H1 (cell line): Measurements from ENCODE around the gene PARD3.

Source experiments
- CBX5 ChIP-seq: fragments of 300-800, 300-1000 bp; sonication (generic); IDR thresholded peaks from 2 replicates; pipeline ENCODE4 v1.7.1; 2016; ENCODE audit warnings: antibody characterized with exemption, low read length, low read depth
- CBX8 ChIP-seq: fragments of 300-800, 300-1000 bp; sonication (generic); IDR thresholded peaks from 2 replicates; pipeline ENCODE4 v1.7.1; 2016; ENCODE audit warnings: low read depth, low read length, borderline replicate concordance
- CEBPB ChIP-seq: IDR thresholded peaks from 2 replicates; pipeline ENCODE4 v1.6.1; 2012; ENCODE audit warnings: low read depth, low read length
- CHD2 ChIP-seq: IDR thresholded peaks from 2 replicates; pipeline ENCODE4 v1.6.1; 2012; ENCODE audit warnings: low read length, improper control_type of control experiment
- CTCF ChIP-seq, 3 experiments: IDR thresholded peaks; 1 replicate in 2 of 3; 2 replicates in 1 of 3; pipeline versions ENCODE4 v1.5.1 to v1.6.1; 2011; ENCODE audit warnings: low read length in 3 of 3, mild to moderate bottlenecking in 3 of 3, inconsistent platforms in 2 of 3, low read depth in 1 of 3, moderate library complexity in 1 of 3; ENCODE audit not compliant: insufficient read depth in 1 of 3; ENCODE audit errors: control extremely low read depth in 1 of 3
- EP300 ChIP-seq, 2 experiments: IDR thresholded peaks; 1 replicate in 1 of 2; 2 replicates in 1 of 2; pipeline ENCODE4 v1.6.1; 2011 to 2012; ENCODE audit warnings: low read depth in 2 of 2, low read length in 2 of 2, mild to moderate bottlenecking in 2 of 2, borderline replicate concordance in 1 of 2, inconsistent platforms in 1 of 2, moderate library complexity in 1 of 2
- RAD21 ChIP-seq, 2 experiments: IDR thresholded peaks in 1 of 2; conservative IDR thresholded peaks in 1 of 2; 2 replicates each; pipeline ENCODE4 v1.6.1; 2011; ENCODE audit warnings: low read depth in 2 of 2, low read length in 2 of 2, improper control_type of control experiment in 1 of 2, inconsistent platforms in 1 of 2, mild to moderate bottlenecking in 1 of 2, moderate library complexity in 1 of 2
- RBBP5 ChIP-seq: IDR thresholded peaks from 2 replicates; pipeline ENCODE4 v1.7.1; 2012; ENCODE audit warnings: low read depth, mild to moderate bottlenecking, inconsistent platforms, low read length, moderate library complexity, borderline replicate concordance
- TAF1 ChIP-seq: IDR thresholded peaks from 2 replicates; pipeline ENCODE4 v1.6.1; 2011; ENCODE audit warnings: mild to moderate bottlenecking, low read depth, low read length
- TAF7 ChIP-seq: optimal IDR thresholded peaks from 2 replicates; pipeline ENCODE3; 2011; ENCODE audit warnings: low read depth, mild to moderate bottlenecking, inconsistent platforms, low read length, moderate library complexity, borderline replicate concordance
- TBP ChIP-seq: IDR thresholded peaks from 2 replicates; pipeline ENCODE4 v1.6.1; 2011; ENCODE audit warnings: low read depth, low read length, improper control_type of control experiment
- YY1 ChIP-seq: IDR thresholded peaks from 2 replicates; pipeline ENCODE4 v1.6.1; 2011; ENCODE audit warnings: low read depth, mild to moderate bottlenecking, low read length
- TF ChIP-seq, protein P1 (sequence below): IDR thresholded peaks from 2 replicates; pipeline ENCODE4 v1.6.1; 2012; ENCODE audit warnings: inconsistent platforms

DNA sequence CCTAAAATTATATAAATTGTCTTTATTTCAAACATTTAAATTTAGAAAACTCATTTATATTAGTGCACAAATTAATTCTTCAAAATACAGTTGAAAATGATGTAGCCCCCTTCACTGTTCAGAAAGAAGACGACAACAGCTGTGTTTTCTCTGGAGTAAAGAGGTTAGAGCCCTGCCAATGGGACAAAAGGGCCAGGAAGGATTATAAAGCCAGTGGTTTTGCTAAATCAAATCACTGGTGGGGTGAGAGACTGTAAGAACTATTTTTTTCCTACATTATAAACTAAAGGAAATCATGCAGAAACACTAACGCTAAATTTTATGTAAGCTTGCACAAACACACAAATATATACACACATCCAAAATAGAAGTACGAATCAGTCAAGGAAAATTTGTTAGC lies 386.6 kb downstream of the PARD3 start:
- TF ChIP-seq, protein P1, sequence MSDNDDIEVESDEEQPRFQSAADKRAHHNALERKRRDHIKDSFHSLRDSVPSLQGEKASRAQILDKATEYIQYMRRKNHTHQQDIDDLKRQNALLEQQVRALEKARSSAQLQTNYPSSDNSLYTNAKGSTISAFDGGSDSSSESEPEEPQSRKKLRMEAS: no peak
- TF ChIP-seq CBX5 (no peak), CEBPB (no peak), CTCF (IDR thresholded peaks at IDR 0.05; ENCODE audit: control extremely low read depth in 1 of 3, insufficient read depth in 1 of 3, low read depth in 1 of 3, low read length in 3 of 3) (no peak), CBX8 (no peak), RAD21 (IDR thresholded peaks at IDR 0.05 in 1 of 2, conservative IDR thresholded peaks at IDR 0.05 in 1 of 2; ENCODE audit: low read depth in 2 of 2, low read length in 2 of 2) (no peak), CHD2 (no peak), TBP (no peak), TAF1 (no peak), TAF7 (no peak), YY1 (no peak), RBBP5 (no peak), EP300 (IDR thresholded peaks at IDR 0.05; ENCODE audit: borderline replicate concordance in 1 of 2, low read depth in 2 of 2, low read length in 2 of 2) (no peak)
